Colonic mucosa (tissue), 4 donors: ENCODE measurements around the gene CKB. TPM values are rescaled to one million over a fixed set of nuclear protein-coding genes. Genes with fewer than 3 reads are reported as not detected.

Source experiments
- DNase-seq: peaks from one replicate; pipeline ENCODE4 v3.0.0-alpha.2; 2020
- H3K27ac ChIP-seq: fragments of 200-600 bp; one replicate; pipeline ENCODE4 v1.8.0; 2021
- H3K27me3 ChIP-seq: fragments of 200-600 bp; one replicate; pipeline ENCODE4 v1.8.0; 2021
- H3K36me3 ChIP-seq: fragments of 200-600 bp; one replicate; pipeline ENCODE4 v1.8.0; 2021
- H3K4me1 ChIP-seq: fragments of 200-600 bp; one replicate; pipeline ENCODE4 v1.8.0; 2021; ENCODE audit warnings: mild to moderate bottlenecking
- H3K4me3 ChIP-seq: fragments of 200-600 bp; one replicate; pipeline ENCODE4 v1.8.0; 2021
- H3K9ac ChIP-seq, 2 donors: one replicate each; pipeline ENCODE4 v1.7.0; 2013; ENCODE audit warnings: control low read depth in 2 of 2, low read depth in 2 of 2, low read length in 2 of 2
- H3K9me3 ChIP-seq: fragments of 200-600 bp; one replicate; pipeline ENCODE4 v1.8.0; 2021
- CTCF ChIP-seq: fragments of 200-600 bp; IDR thresholded peaks from one replicate; pipeline ENCODE4 v1.8.0; 2022; ENCODE audit warnings: antibody characterized with exemption, mild to moderate bottlenecking
- intact Hi-C: fragments of 100-400 bp; cut with DNase I; formaldehyde crosslinking; loops from one replicate; pipeline ENCODE4 v1.14.1; 2022
- total RNA-seq, 2 donors: library from RNA; stranded (reverse); fragmentation: NEBNext Ultra II Directional in 1 of 2; extraction: Animal tissue kit (Norgen Biotek cat#: 25700) in 1 of 2; gene quantifications; one replicate each; pipeline ENCODE4 v1.2.1, GENCODE V29; 2021
- donor health status: healthy.
- donor health status: DM: no; HTN: no; CAD: no.
- donor health status: DM: no; HTN: no; CAD: no.

CKB gene
- total RNA-seq, 2 donors from 2014 or later: 1,501 to 4,641 TPM

DNA sequence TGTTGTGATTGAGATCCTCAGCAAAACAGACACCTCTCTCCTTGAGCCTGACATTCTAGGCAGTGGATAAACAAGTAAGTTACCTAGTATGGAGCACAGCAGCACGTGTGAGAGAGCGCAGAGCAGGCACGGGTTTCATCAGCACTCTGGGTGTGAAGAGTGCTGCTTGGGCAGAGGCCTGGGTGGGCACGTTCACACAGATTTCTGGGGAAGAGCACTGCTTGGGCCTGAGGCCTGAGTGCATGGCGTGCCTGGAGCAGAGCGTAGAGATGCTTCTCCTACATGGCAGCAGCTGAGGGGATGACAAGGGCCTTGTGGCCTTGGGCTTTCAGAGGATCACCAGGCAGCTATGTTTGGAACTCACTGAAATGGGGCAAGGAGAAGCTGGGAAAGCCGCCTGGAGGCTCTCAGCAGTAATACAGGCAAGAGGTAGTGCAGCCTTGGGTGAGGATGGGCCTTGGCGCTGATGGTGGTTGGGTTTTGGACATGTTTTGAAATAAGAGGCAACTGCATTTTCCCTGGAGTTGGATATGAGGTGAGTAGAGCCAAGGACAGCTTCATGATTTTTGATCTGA lies 17.6 kb downstream of the CKB start:
- no peaks in the 10 kb centered on the region for H3K9me3 ChIP-seq
- no peaks in the 10 kb centered on the region for H3K27me3 ChIP-seq
- no peak for TF ChIP-seq CTCF
- H3K27ac ChIP-seq: no peak overlapping the region
- no peak for DNase-seq
- intact Hi-C loops: loop anchor here (5.0 kb wide), 1 partner anchor 42 kb away; no protein-coding TSS in a partner anchor
- peaks cover 27% of the 10 kb centered on the region for H3K36me3 ChIP-seq
- H3K4me3 ChIP-seq: no peak overlapping the region
- H3K9ac ChIP-seq: no peak overlapping the region
- H3K4me1 ChIP-seq: no peaks in the 10 kb centered on the region

- H3K36me3 ChIP-seq: peaks cover 27% of the 10 kb centered on the region
- H3K27me3 ChIP-seq: no peaks in the 10 kb centered on the region
- TF ChIP-seq CTCF: no peak
- no peaks in the 10 kb centered on the region for H3K9me3 ChIP-seq
- intact Hi-C loops: loop anchor here (5.0 kb wide), 1 partner anchor 44 kb away; no protein-coding TSS in a partner anchor
- H3K9ac ChIP-seq: no peak overlapping the region
- DNase-seq: no peak
- H3K4me3 ChIP-seq: no peak overlapping the region
- H3K4me1 ChIP-seq: no peaks in the 10 kb centered on the region
- no peak overlapping the region for H3K27ac ChIP-seq
Measured at GRCh38 chr14:103503296-103503695, 19.3 kb downstream of the CKB start.

DNA sequence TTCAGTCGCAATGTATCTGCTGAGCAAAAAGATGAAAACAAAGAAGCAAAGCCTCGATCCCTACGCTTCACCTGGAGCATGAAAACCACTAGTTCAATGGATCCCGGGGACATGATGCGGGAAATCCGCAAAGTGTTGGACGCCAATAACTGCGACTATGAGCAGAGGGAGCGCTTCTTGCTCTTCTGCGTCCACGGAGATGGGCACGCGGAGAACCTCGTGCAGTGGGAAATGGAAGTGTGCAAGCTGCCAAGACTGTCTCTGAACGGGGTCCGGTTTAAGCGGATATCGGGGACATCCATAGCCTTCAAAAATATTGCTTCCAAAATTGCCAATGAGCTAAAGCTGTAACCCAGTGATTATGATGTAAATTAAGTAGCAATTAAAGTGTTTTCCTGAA lies 19.8 kb downstream of the CKB start:
- TF ChIP-seq CTCF: no peak
- DNase-seq: no peak

DNA sequence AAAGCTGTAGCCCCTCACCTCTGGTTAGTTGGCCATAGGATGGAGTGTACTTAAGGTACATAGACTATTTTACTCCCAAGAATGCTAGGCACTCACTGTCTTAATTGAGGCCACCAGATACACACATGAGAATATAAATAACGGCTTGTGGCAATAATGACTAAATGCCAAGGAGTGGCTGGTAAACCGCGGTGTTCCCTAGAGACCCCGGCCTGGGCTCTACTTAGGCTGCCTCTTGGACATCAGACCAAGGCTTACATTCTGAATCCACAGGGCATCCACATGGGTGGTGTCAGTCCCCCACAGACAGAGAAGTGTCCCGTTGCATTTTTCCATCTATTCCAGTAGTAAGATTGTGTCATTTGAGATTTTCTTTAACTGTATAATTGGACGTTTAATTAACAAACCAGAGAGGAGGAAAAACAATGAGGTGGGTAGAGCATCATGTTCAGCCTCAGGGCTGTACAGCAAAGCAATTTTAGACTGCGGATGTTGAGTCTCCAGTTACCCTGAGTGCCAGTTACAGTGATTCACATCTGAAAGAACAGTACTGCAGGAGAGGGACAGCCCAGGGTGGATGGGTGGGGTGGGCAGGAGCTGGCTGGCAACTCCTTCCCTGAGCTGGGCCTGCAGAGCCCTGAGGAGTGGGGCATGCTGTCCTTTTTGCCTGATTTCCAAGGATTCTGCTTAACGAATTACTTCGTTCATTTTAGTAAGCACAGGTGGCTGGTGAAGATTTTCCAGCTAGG lies 20.5 kb downstream of the CKB start:
- Histone ChIP-seq H3K9me3 (no peaks in the 10 kb centered on the region), H3K27me3 (no peaks in the 10 kb centered on the region), H3K9ac (no peak overlapping the region), H3K36me3 (peaks cover 27% of the 10 kb centered on the region), H3K4me1 (no peaks in the 10 kb centered on the region), H3K27ac (no peak overlapping the region), H3K4me3 (no peak overlapping the region)
- TF ChIP-seq CTCF: no peak
- intact Hi-C loops: loop anchor here (5.0 kb wide), 1 partner anchor 45 kb away; no protein-coding TSS in a partner anchor
- DNase-seq: no peak

More for the DNA sequence above, 19.8 kb downstream of the CKB start:
- Histone ChIP-seq H3K36me3 (peaks cover 27% of the 10 kb centered on the region), H3K27ac (no peak overlapping the region), H3K9me3 (no peaks in the 10 kb centered on the region), H3K4me1 (no peaks in the 10 kb centered on the region), H3K9ac (no peak overlapping the region), H3K27me3 (no peaks in the 10 kb centered on the region), H3K4me3 (no peak overlapping the region)
- intact Hi-C loops: loop anchor here (5.0 kb wide), 1 partner anchor 44 kb away; no protein-coding TSS in a partner anchor

DNA sequence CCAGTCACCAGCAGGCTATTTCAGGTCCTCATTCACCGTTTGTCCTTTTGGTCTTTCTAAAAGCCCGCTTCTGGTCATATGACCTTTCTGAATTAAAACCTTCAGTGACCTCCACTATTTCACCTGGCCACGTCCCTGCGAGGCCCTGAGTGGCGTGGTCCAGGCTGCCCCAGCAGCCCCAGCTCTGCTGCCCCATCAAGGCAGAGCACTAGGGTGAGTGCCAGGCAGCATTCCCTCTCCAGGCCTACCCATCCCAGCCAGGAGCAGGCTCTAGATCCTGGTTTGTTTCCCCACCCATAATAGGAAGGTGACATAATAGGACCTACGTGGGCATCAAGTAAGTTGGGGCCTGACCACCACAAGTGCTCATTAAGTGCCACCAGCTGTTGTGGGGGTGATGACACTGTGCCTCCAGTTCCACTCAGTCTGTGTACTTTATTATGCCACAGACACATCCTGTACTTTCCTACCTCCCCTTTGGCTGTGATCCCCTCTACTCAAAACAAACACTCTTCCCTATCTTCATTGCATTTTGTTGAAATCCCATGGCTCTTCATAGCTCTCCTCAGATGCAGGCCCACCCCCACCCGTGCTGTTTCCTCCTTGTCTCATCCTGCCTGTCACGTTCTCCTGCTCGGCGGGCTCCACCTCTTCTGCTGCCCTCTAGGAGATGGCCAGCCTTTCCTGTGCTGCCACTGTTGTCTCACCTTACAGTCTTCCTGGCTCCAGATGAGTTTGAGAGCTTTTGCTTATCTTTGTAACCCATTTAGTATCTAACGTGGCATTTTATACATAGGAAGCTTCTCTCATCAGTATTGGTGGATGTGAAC lies 21.4 kb downstream of the CKB start:
- Histone ChIP-seq H3K9ac (no peak overlapping the region), H3K27me3 (no peaks in the 10 kb centered on the region), H3K27ac (no peak overlapping the region), H3K9me3 (no peaks in the 10 kb centered on the region), H3K4me3 (no peak overlapping the region), H3K4me1 (no peaks in the 10 kb centered on the region), H3K36me3 (peaks cover 27% of the 10 kb centered on the region)
- no peak for DNase-seq
- intact Hi-C loops: loop anchor here (5.0 kb wide), 1 partner anchor 46 kb away; no protein-coding TSS in a partner anchor
- no peak for TF ChIP-seq CTCF
